IPS DF 4.7 (cell line): ENCODE data around the gene LHFPL2.

Experiments used
- DNase-seq: peaks from one replicate; pipeline ENCODE4 v3.0.0-alpha.2; 2013; ENCODE audit warnings: low spot score; ENCODE audit errors: extremely low read depth

The LHFPL2 gene

GRCh38 chr5:78642701-78643100, 5.9 kb downstream of the LHFPL2 start:
- no peak for DNase-seq

GRCh38 chr5:78640662-78641474, 7.7 kb downstream of the LHFPL2 start:
- no peak for DNase-seq

DNA sequence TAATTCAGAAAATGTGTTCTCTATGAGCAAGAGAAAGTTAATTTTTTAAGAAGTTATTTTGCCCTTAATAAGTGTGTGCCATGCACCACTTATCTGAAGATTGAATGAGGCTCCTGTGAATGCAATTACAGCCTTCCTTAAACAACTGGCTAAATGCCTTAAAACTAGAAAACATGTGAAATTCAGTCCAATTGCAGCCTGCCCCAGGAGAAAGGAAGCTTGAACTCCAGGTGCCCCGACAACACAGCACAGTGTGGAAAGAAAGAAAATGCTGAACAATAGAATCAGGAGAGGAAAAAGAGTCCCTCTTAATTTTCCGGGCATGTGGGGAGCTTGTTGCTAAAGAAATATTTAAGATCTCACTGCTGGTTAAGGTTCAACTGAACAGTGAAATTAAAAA, 8.8 kb downstream of the LHFPL2 start:
- no peak for DNase-seq

DNA sequence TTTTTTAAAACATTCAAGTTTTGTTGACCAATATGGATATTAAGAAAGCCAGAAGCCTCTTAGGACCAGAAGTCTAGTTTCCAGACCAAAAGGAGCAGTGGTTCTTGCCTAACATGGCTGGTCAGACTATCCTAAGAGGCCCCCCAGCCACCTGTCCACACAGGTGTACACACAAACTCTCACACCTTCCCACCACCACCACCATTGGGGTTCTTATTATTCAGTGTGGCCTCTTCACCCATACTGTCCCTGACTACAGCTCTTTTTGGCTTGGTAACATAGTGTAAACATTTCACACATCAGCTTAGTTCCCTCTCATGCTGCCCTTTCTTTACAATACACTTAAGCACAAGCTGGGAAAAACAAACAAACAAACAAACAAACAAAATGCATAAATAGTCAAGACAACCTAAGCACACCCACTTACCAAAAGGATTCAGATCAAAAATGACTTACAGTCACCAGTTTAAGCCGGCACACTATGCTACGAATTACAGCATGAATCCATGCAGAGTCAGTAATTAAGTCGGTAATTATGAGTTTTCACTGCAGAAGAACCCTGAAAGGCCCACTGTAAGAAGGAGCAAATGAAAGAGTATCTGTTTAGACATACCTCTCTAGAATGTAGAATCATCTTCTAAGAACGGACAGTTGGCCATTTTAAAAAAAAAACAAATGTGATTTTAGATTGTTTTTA, 9.5 kb downstream of the LHFPL2 start:
- DNase-seq = no peak

GRCh38 chr5:78638423-78638822, 10.1 kb downstream of the LHFPL2 start:
- no peak for DNase-seq

GRCh38 chr5:78637468-78637867, 11.1 kb downstream of the LHFPL2 start:
- no peak for DNase-seq

DNA sequence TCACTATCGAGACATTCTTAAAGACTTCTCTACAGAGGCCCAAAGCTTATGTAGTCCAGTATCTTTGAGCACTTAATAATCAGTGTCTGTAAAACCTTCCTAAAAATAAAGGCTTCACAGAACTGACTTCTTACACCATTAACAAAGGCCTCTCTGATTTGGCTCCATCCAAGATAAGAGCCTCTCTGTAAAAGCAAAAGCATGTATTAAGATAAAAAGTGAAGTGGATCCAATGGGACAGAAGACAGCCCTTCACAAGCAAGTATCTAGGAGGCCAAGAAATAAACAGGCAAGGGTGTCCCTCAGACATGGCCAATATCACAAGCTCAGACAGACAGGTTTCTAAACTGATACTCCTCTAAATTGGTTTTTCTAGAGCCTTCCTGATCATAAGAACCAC, 11.9 kb downstream of the LHFPL2 start:
- DNase-seq = no peak

DNA sequence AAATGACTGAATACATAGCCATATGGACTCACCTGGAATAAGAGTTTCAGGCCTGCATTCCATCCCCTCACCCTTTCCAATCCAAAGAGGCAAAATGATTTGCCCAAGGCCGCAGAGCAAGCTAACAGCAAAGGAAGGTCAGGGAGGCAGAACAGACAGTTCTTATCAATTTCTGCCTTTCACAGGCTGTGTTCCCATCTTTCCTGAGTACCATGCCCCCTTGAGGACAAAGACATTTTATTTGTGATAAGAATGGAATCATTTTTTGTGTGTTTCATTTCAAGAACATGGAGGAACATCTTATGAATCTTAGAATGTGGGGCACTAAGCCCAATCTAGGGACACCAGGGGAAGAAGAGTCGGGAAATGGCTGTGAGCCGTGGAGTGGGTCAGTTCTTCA, 13.9 kb downstream of the LHFPL2 start:
- DNase-seq = no peak

GRCh38 chr5:78634229-78634628, 14.3 kb downstream of the LHFPL2 start:
- DNase-seq = no peak

GRCh38 chr5:78633700-78634099, 14.9 kb downstream of the LHFPL2 start:
- no peak for DNase-seq

DNA sequence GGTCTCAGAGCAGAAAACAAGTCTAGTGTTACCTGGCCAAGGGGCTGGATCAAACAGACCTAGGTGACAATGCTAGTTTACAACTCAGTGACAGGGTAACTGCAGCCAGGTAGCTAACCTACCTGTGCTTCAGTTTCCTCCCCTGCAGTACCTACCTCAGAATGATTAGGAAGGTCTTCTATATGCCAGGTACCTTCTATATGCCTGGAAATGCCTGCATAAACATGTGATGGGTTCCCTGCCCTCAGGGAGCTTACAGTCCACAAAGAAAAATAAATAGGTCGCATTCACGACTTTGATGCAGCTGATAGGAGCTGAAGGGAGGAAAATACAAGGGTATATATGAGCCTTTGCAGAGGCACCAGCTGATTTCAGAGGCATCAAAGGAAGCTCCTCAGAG, 16.1 kb downstream of the LHFPL2 start:
- DNase-seq = no peak

DNA sequence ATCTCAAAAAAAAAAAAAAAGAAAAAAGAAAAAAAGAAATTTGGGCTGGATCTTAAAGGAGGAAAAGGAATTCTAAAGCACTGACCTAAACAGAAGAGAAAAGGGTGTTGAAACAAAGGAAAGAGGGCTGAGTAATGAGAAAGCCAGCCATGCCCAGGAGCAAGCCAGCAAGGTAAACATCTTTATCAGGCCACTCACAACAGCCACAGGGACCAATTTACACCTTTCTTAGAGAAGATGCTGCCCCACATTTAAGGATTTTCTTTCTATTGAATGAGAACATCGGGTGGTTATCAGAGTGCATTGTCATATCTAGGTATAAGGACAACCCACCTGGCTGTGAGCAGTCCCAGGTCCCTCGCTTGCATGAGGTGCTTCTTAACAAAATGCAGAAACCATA, 16.6 kb downstream of the LHFPL2 start:
- DNase-seq = no peak

GRCh38 chr5:78630047-78630446, 18.5 kb downstream of the LHFPL2 start:
- DNase-seq = no peak

DNA sequence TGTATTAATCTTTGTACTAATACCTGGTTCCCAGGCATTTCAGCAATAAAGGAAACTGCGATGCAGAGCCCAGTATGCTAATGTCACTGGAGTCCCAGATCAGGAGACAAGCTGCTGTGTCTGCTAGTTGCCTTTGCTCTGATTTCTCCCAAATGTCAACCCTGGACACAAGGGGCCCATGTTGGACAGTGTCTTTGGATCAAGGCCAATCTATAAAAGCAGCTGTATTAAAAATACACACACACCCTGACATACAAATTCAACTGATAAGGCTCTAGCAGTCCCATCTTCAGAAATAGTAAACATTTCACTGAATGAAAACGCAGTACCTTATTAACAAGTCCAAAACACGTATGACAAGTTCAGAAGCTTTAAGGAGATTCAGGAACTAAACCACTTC, 18.9 kb downstream of the LHFPL2 start:
- no peak for DNase-seq

DNA sequence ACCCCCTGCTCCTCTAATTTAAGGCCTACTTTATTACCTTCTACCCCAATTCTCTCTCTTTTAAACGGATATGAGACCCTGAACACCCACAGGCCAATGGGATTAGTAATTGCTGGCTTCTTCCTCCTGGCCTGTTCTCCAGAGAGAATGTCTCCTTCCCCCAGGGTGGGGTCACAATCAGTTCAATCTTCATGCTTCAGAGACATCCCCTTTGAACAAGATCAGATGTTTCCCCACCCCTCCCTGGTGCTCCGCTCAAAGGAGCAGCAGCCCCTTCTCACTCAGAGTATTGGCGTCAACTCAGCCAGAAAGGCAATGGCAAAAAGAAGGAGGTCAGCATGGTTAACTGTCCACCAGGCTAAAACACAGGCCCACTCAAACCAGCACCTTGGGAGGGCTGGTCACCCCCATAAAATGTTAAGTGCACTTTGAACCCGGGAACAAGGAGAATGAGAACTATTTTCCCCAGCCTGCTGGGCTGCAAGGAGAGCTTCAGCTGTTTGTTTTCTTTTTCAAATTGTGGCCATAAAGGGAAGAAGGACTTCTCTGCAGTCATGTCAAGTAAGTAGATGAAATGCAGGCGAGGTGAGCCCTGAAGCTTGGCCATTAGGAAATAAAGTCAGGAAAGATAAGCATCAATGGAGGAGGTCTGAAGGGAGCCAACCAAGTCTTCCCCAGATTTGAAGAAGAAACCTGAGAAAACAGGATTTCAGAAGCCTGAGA, 20.1 kb downstream of the LHFPL2 start:
- DNase-seq = no peak

- no peak for DNase-seq
Measured at GRCh38 chr5:78627766-78628165, 20.8 kb downstream of the LHFPL2 start.

GRCh38 chr5:78627175-78627574, 21.4 kb downstream of the LHFPL2 start:
- no peak for DNase-seq

DNA sequence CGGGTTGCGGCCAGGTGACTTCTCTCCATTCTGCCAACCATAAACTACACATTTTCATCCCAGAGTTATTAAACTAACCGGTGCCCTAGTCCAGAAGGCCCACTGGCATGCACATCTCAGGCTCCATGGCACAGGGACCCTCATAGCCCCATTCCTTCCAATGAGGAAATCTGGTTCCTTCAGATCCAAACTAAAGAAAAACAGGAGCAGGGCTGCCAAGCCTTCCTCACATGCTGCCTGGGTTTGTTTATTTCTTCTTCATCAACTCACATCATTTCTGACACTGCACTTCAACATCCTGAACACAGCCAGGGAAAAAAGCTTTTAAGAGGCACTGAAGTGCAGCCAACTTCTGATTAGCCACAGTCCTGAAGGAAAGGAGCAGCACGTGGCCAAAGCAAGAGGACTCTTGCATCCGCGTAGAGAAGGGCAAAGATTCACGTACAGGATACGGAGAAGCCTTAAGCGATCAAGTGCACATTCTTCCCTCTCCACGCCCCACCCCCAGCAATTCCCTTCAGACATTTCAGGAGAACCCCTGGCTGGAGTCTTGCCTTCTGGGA, 22.5 kb downstream of the LHFPL2 start:
- no peak for DNase-seq

DNA sequence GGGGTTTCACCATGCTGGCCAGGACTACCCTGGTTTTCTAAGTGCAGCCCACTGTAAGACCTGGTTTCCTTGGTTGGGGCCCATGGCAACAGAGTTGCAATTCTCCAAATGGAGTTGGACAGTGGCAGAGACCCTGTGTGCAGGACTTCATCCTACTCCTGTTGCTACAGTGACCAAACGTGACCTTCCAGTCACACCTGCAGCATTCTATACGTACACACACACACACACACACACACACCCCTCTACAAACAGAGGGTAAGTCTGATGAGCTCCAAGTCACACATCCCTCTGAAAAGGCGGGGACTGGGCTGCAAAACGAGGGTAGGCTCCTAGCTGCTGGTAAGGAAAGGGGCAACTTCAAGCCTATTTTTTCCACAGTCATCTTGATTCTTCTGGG, 23.6 kb downstream of the LHFPL2 start:
- no peak for DNase-seq

- DNase-seq = no peak
Measured at GRCh38 chr5:78624011-78624541, 24.5 kb downstream of the LHFPL2 start.

DNA sequence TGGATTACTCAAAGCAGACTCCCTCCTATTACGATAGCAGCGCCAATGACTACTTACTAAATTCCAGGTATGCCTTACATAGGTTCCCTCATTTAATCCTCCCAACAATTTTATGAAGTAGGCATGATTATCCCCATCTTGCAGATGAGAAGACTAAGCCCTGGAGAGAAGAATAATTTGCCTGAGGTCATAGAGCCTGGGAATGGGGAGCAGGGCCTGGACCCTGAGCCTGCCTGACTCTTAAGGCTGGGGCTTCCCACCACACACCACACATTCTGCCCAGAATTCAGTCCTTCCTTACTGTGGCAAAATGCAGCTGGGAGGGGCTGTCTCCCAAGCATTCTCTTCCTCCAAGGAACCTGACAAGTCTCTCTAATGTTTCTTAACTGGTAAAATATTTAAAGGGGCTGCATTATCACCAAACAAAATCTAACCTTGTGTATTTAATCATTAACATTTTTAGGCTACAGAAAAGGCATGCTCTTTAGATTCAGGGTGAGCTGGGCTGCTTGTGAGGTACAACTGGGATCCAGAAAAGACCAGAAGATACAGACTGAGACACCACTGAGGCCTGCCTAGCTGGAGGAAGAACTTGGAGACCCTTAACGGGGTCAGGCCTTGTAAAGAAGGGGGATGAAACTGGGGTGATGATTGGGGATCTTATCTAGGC, 26.1 kb downstream of the LHFPL2 start:
- DNase-seq = no peak
